ENCODE data around the gene ATP5F1D. TPM values are rescaled to one million over a fixed set of nuclear protein-coding genes. Genes with fewer than 3 reads are reported as not detected.

Gene ATP5F1D
- total RNA-seq, 2 donors from 2014 or later: 193 to 269 TPM

DNA sequence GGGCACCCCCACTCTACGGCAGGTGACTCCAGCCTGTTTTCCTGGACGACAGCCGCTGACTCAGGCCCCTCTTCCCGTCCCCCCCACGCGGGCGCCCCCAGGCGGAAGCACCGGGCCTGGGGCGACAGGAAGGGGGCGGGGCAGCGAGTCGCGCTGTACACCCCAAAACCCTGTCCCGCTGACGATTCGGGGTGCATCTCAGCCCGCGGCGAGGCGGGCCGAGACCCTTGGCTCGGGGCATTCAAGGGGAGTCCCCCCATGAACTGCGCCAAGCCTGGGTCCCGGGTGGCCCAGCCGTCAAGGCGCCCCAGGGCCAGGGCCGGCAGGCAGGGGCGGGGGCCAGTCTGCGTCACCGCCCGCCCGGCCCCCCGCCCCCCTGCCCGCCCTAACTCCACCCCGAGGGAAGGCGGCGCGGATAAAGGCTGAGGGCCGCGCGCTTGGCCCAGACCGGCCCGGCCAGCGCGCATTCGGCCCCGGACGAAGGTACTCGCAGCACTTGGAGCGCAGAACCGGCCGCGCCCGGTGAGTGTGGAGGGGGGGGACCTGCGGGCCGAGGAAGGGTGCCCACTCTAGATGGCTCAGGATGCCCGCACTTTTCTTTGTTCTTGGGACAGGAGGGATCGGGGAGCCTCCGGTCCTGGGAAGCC lies 6.7 kb downstream of the ATP5F1D start, which contains the start of gene MIDN:
Gene MIDN (plus strand): TSS at position 445 of the 647 bp plus-strand sequence. CDS start 1,714 bp downstream, outside the sequence.
- Histone ChIP-seq H3K4me1 (peaks cover 0 to 75% of the 10 kb centered on the region in 2 donors), H3K9me3 (no peaks in the 10 kb centered on the region), H3K36me3 (peaks cover 22% of the 10 kb centered on the region), H3K27ac (peak within 1 kb of the TSS; percentile 99), H3K4me3 (peak within 1 kb of the TSS; percentile 81 to 82), H3K27me3 (no peaks in the 10 kb centered on the region)
- TF ChIP-seq CTCF (IDR thresholded peaks at IDR 0.05): no peak
- peak; percentile 88 for DNase-seq (ENCODE audit: low spot score)

DNA sequence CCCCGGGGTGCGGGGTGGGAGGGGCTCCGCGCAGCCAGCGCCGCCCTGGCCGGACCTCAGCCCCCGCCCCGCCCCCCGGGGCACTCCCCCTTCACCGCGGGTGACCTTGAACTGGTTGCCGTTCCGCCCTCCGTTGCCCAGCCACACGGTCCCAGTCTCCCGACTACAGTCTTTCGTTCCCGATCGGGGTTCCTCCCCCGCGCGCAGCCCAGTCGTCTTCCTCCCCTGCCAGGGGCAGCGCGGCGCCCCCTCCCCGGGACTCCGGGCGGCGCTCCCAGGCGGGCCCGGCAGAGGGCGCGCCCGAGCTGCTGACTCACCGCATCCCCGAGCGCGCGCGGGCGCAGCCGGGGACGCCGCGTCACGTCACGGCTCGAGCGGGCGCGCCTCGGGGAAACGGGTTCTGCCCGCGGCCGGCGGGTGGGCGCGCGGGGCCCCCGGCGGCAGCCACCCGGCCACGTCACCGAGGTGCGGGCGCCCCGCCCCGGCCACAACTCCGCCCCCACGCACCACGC lies 7.3 kb downstream of the ATP5F1D start:
- Histone ChIP-seq H3K9me3 (no peaks in the 10 kb centered on the region), H3K36me3 (peaks cover 25% of the 10 kb centered on the region), H3K4me1 (peaks cover 0 to 75% of the 10 kb centered on the region in 2 donors), H3K27ac (peak overlapping the region; percentile 99), H3K27me3 (no peaks in the 10 kb centered on the region), H3K4me3 (peak overlapping the region; percentile 81 to 82)
- DNase-seq (ENCODE audit: low spot score): no peak
- TF ChIP-seq CTCF (IDR thresholded peaks at IDR 0.05): peak; percentile 88 to 97

GRCh38 chr19:1249298-1249989 lies 7.9 kb downstream of the ATP5F1D start:
- Histone ChIP-seq H3K27ac (peak overlapping the region; percentile 99 to 100), H3K9me3 (no peaks in the 10 kb centered on the region), H3K27me3 (no peaks in the 10 kb centered on the region), H3K36me3 (peaks cover 31% of the 10 kb centered on the region), H3K4me1 (peaks cover 0 to 75% of the 10 kb centered on the region in 2 donors), H3K4me3 (peak overlapping the region; percentile 81 to 82)
- no peak for TF ChIP-seq CTCF (IDR thresholded peaks at IDR 0.05)
- DNase-seq (ENCODE audit: low spot score): peak; percentile 96

DNA sequence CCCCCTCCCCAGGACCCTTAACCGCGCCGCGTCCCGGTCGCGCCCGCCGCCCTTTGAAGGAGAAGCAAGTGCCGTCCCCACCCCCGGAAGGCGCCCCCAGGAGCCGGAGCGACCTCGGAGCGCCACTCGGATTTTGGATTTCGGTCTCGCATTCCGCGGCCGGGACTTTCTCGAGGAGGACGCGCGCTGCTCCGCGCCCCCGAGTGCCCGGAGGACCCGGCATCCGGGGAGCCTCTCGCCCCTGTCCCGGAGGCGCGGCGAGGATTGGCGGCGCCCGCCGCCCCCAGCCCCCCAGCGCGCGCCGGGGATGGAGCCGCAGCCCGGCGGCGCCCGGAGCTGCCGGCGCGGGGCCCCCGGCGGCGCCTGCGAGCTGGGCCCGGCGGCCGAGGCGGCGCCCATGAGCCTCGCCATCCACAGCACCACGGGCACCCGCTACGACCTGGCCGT lies 8.5 kb downstream of the ATP5F1D start:
- DNase-seq (ENCODE audit: low spot score): no peak
- Histone ChIP-seq H3K9me3 (no peaks in the 10 kb centered on the region), H3K27ac (peak overlapping the region; percentile 97 to 100), H3K4me1 (peaks cover 0 to 75% of the 10 kb centered on the region in 2 donors), H3K27me3 (no peaks in the 10 kb centered on the region), H3K4me3 (peak overlapping the region; percentile 81 to 82), H3K36me3 (peaks cover 34% of the 10 kb centered on the region)
- TF ChIP-seq CTCF (IDR thresholded peaks at IDR 0.05): no peak

- H3K4me1 ChIP-seq: peaks cover 0 to 75% of the 10 kb centered on the region in 2 donors
- no peak for DNase-seq (ENCODE audit: low spot score)
- peaks cover 40% of the 10 kb centered on the region for H3K36me3 ChIP-seq
- peak overlapping the region; percentile 97 to 100 for H3K27ac ChIP-seq
- no peaks in the 10 kb centered on the region for H3K9me3 ChIP-seq
- no peaks in the 10 kb centered on the region for H3K27me3 ChIP-seq
- peak overlapping the region; percentile 81 to 82 for H3K4me3 ChIP-seq
- TF ChIP-seq CTCF (IDR thresholded peaks at IDR 0.05): no peak
Measured at GRCh38 chr19:1250437-1251260, 9.1 kb downstream of the ATP5F1D start.
